ENCODE data around the gene MCL1.
A peak's percentile ranks its signal among the peaks of the same experiment; 100 is the strongest.

The MCL1 gene

GRCh38 chr1:150560011-150560438 lies 19.4 kb downstream of the MCL1 start:
- DNase-seq (ENCODE audit: low read depth), result peak; percentile 54
- H3K4me3 ChIP-seq (ENCODE audit: low read length), result peak overlapping the region; percentile 74; the same call in 1 of the 2 replicates
- peak; percentile 88 for TF ChIP-seq CTCF (conservative IDR thresholded peaks at IDR 0.05; ENCODE audit: low read length)

- no peak for DNase-seq (ENCODE audit: low read depth)
- no peak overlapping the region for H3K4me3 ChIP-seq (ENCODE audit: low read length)
- no peak for TF ChIP-seq CTCF (conservative IDR thresholded peaks at IDR 0.05; ENCODE audit: low read length)
Measured at GRCh38 chr1:150559656-150560010, 19.8 kb downstream of the MCL1 start.

- DNase-seq (ENCODE audit: low read depth), result no peak
- TF ChIP-seq CTCF (conservative IDR thresholded peaks at IDR 0.05; ENCODE audit: low read length), result no peak
- no peak overlapping the region for H3K4me3 ChIP-seq (ENCODE audit: low read length)
Measured at GRCh38 chr1:150558761-150559655, 20.4 kb downstream of the MCL1 start.

GRCh38 chr1:150558303-150558704 lies 21.1 kb downstream of the MCL1 start:
- DNase-seq (ENCODE audit: low read depth), result no peak

GRCh38 chr1:150557813-150558212 lies 21.6 kb downstream of the MCL1 start:
- TF ChIP-seq CTCF (conservative IDR thresholded peaks at IDR 0.05; ENCODE audit: low read length), result no peak
- no peak overlapping the region for H3K4me3 ChIP-seq (ENCODE audit: low read length)
- no peak for DNase-seq (ENCODE audit: low read depth)

More at GRCh38 chr1:150558303-150558704, 21.1 kb downstream of the MCL1 start:
- H3K4me3 ChIP-seq (ENCODE audit: low read length), result no peak overlapping the region
- TF ChIP-seq CTCF (conservative IDR thresholded peaks at IDR 0.05; ENCODE audit: low read length), result no peak

GRCh38 chr1:150557065-150557600 lies 22.3 kb downstream of the MCL1 start:
- no peak for DNase-seq (ENCODE audit: low read depth)
- no peak for TF ChIP-seq CTCF (conservative IDR thresholded peaks at IDR 0.05; ENCODE audit: low read length)
- H3K4me3 ChIP-seq (ENCODE audit: low read length), result no peak overlapping the region

Measured in AG10803 (cell line).